ENCODE data around the gene KLF11. TPM values are rescaled to one million over a fixed set of nuclear protein-coding genes. Genes with fewer than 3 reads are reported as not detected.
A peak's percentile ranks its signal among the peaks of the same experiment; 100 is the strongest.

The KLF11 gene
- total and polyA plus RNA-seq, 9 of the 15 experiments (the other 6 are each of a cell fraction or from before 2014, with no cell fraction given) = 2.1 to 13.4 (median 6.5) TPM

DNA sequence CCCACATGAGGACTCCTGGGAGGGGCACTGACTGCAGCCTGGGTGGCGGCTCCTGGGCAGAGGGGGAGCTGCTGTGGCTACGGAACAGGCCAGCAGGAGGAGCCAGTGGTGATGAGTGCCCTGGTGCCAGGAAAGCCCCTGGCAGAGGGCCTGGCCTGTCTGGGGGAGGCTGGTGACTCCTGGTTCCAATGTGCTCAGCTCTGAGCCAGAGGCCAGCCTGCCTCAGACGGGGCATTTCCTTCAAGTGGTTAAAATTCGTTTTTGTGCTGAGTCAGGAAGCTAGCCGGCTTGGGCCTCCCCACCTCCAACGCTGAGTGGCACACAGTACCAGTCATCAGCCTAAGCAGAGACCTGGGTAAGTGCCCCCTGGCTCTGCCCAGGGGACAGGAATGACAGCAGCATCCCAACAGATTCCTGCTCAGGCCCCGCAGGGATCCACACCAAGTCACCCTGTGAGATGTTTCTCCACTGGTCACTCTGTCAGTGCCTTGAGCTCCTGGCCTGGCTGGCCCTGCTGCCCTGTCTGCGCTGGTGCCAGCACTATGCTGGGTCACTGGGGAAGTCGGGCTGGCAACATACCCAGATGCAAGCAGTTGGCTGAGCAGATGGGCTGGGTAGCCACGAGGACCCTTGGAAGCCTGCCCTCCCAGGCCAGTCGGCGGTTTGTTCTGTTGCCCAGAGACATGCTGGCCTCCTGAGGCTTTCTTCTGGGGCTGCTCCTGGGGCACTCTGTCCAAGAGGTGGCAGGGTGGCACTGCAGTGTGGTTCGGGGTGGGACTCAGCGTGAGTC is 7.1 kb upstream of the KLF11 start (continued):
- TF ChIP-seq KLF1 (tag; IDR thresholded peaks at IDR 0.05) (no peak), MEIS2 (IDR thresholded peaks at IDR 0.05; ENCODE audit: partially characterized antibody) (no peak), NELFE (IDR thresholded peaks at IDR 0.05; ENCODE audit: insufficient read depth, insufficient read length) (no peak), NBN (IDR thresholded peaks at IDR 0.05; ENCODE audit: low read depth) (no peak), MAFG (tag; conservative IDR thresholded peaks at IDR 0.05) (peak; percentile 64), POLR2B (IDR thresholded peaks at IDR 0.05; ENCODE audit: low read depth, partially characterized antibody) (no peak), DIDO1 (tag; IDR thresholded peaks at IDR 0.05; ENCODE audit: low read depth) (no peak), ZNF696 (CRISPR knock-in tag; conservative IDR thresholded peaks at IDR 0.05) (no peak), RBM39 (optimal IDR thresholded peaks at IDR 0.05; ENCODE audit: low read depth, low read length) (no peak), ZNF316 (IDR thresholded peaks at IDR 0.05) (peak; percentile 86)
- TF ChIP-seq, protein P1, sequence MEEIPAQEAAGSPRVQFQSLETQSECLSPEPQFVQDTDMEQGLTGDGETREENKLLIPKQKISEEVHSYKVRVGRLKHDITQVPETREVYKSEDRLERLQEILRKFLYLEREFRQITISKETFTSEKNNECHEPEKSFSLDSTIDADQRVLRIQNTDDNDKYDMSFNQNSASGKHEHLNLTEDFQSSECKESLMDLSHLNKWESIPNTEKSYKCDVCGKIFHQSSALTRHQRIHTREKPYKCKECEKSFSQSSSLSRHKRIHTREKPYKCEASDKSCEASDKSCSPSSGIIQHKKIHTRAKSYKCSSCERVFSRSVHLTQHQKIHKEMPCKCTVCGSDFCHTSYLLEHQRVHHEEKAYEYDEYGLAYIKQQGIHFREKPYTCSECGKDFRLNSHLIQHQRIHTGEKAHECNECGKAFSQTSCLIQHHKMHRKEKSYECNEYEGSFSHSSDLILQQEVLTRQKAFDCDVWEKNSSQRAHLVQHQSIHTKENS (CRISPR knock-in tag; IDR thresholded peaks at IDR 0.05) = no peak
